ENCODE results near the gene CFLAR. TPM values are rescaled to one million over a fixed set of nuclear protein-coding genes. Genes with fewer than 3 reads are reported as not detected.

The CFLAR gene
- total and polyA plus RNA-seq, 12 donors, result 91.5 to 257 (median 203) TPM

DNA sequence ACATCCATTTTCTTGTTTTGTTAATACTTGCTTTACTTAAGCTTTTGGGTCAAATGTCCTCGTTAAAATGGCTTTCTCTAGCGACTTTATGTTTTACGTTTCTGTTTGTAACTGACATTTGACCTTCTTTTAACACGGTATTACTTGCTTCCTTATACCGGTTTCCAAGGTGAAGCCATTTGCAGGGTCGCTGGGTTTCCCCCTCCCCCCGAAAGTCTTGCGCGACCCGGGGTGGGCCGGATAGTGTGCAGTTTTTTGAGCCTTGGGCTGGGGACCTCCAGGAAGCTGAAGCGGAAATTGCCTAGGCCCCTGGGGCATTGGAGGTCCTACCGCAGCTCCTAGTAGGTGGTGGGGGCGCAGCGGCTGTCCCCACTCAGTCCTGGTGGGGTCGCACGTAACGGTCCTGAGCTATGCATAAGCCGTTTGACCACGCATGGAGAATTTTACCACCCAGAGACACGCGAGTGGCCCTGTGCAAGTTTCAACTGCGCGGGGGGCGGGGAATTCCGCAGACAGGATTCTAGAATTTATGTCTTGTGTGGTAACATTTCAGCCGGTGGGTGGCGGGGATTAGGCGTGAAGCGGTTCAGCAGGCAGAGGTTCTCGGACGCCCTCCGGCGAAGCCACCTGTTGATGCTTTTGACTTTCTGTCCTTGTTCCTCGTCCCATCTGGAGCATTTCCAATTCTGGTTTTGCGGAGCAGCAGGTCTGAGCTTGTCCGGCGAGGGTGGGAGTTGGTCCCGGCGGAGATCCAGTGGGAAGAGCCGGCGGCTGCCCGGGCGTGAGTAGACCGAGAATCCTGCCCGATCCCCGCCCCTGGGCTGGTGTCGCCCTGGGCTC lies 2.4 kb downstream of the CFLAR start:
- H3K4me1 ChIP-seq, result peaks cover 3 to 59% (median 50%) of the 10 kb centered on the region in 9 donors
- 0 to 1% methylated on average over 48 of the region's 48 CpGs for WGBS, 2 donors
- ATAC-seq, result peak; percentile 49 to 75 (median 66)

GRCh38 chr2:201118961-201119854 lies 3.2 kb downstream of the CFLAR start:
- ATAC-seq (peak in 6 of 8 donors; percentile 2 to 34 (median 26)), DNase-seq (no peak)
- H3K27me3 ChIP-seq, result no peaks in the 10 kb centered on the region
- WGBS, 2 donors, result 5% methylated on average over 12 of the region's 12 CpGs
- peak overlapping the region; percentile 73 to 96 (median 84) for H3K4me3 ChIP-seq
- TF ChIP-seq, protein P1, sequence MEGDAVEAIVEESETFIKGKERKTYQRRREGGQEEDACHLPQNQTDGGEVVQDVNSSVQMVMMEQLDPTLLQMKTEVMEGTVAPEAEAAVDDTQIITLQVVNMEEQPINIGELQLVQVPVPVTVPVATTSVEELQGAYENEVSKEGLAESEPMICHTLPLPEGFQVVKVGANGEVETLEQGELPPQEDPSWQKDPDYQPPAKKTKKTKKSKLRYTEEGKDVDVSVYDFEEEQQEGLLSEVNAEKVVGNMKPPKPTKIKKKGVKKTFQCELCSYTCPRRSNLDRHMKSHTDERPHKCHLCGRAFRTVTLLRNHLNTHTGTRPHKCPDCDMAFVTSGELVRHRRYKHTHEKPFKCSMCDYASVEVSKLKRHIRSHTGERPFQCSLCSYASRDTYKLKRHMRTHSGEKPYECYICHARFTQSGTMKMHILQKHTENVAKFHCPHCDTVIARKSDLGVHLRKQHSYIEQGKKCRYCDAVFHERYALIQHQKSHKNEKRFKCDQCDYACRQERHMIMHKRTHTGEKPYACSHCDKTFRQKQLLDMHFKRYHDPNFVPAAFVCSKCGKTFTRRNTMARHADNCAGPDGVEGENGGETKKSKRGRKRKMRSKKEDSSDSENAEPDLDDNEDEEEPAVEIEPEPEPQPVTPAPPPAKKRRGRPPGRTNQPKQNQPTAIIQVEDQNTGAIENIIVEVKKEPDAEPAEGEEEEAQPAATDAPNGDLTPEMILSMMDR (IDR thresholded peaks at IDR 0.05), result no peak
- peaks cover 0 to 22% (median 0%) of the 10 kb centered on the region in 9 donors for H3K36me3 ChIP-seq
- H3K4me1 ChIP-seq, result peaks cover 7 to 68% (median 56%) of the 10 kb centered on the region in 9 donors
- peak overlapping the region; percentile 98 to 100 (median 100) for H3K27ac ChIP-seq
- no peaks in the 10 kb centered on the region for H3K9me3 ChIP-seq
- intact Hi-C loops (cut with DNase I), result loop anchor here (2.0 to 10.0 kb wide), 4 partner anchors 38 to 47 kb away; partner anchors contain the start of genes HYCC2 (in 4 of the 10) and NDUFB3 (in 4 of the 10)

More for the DNA sequence above, 2.4 kb downstream of the CFLAR start:
- H3K27ac ChIP-seq, result peak overlapping the region; percentile 98 to 100 (median 100)
- peak overlapping the region; percentile 73 to 96 (median 84) for H3K4me3 ChIP-seq
- intact Hi-C loops (cut with DNase I), result loop anchor here (2.0 to 10.0 kb wide), 4 partner anchors 39 to 46 kb away; partner anchors contain the start of genes HYCC2 (in 4 of the 10) and NDUFB3 (in 4 of the 10)
- no peaks in the 10 kb centered on the region for H3K27me3 ChIP-seq
- peaks cover 0 to 16% (median 0%) of the 10 kb centered on the region in 9 donors for H3K36me3 ChIP-seq
- TF ChIP-seq, protein P1 (IDR thresholded peaks at IDR 0.05), result peak; percentile 26 to 70 (median 52)
- H3K9me3 ChIP-seq, result no peaks in the 10 kb centered on the region
- peak; percentile 86 to 92 for DNase-seq

DNA sequence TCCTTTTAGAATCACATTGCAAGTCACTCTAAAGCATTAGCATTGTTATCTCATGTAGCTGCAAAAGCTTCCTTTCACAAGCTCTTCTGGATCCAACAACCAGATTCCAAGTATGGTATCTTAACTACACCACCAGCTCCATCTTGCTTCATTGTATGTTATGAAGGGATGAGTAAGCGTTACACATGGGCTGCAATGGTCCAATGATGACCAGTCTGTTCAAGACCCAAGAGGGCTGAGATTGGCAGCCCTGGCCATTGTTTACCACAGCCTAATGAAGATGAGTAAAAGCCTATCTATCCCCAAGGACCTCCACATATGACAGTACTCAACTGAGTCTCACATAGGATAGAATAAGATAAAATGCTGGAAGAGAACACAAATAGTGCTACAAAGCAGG lies 6.3 kb downstream of the CFLAR start:
- H3K27ac ChIP-seq, result peak overlapping the region; percentile 98 to 100 (median 100)
- DNase-seq (no peak), ATAC-seq (no peak)
- no peaks in the 10 kb centered on the region for H3K27me3 ChIP-seq
- H3K36me3 ChIP-seq, result peaks cover 0 to 22% (median 0%) of the 10 kb centered on the region in 9 donors
- peaks cover 20 to 87% (median 72%) of the 10 kb centered on the region in 9 donors for H3K4me1 ChIP-seq
- WGBS, 2 donors, result 68 to 90% methylated on average over 1 of the region's 1 CpG
- H3K4me3 ChIP-seq, result peak overlapping the region in 9 of 10 donors; percentile 73 to 96 (median 82)
- TF ChIP-seq, protein P1 (IDR thresholded peaks at IDR 0.05), result no peak
- intact Hi-C loops (cut with DNase I), result no loop called here
- H3K9me3 ChIP-seq, result no peaks in the 10 kb centered on the region

All from heart right ventricle (tissue), 16 donors.